Natural killer cell (primary cell): Measurements from ENCODE around the gene NID1. TPM values are rescaled to one million over a fixed set of nuclear protein-coding genes. Genes with fewer than 3 reads are reported as not detected.

ENCODE experiments used
- ATAC-seq, 3 donors: fragments of 150-1000 bp in 2 of 3; fragments of 200-7000 bp in 1 of 3; cut with Tn5 transposase; 1 replicate in 1 of 3; 2 replicates in 2 of 3; pipeline ENCODE4 v1.10.0; 2021; ENCODE audit warnings: mild to moderate bottlenecking in 2 of 3, moderate library complexity in 2 of 3
- DNase-seq, 2 donors: peaks; one replicate each; pipeline versions ENCODE4 v3.0.0 to v3.0.0-alpha.2; 2013 to 2021; ENCODE audit warnings: mixed read lengths in 1 of 2
- H3K27ac ChIP-seq: one replicate; pipeline ENCODE4 v1.5.1; 2013; ENCODE audit warnings: mild to moderate bottlenecking, low read length
- H3K27me3 ChIP-seq: one replicate; pipeline ENCODE4 v1.6.1; 2013; ENCODE audit warnings: low read length; ENCODE audit not compliant: control insufficient read depth, insufficient read depth
- H3K36me3 ChIP-seq: one replicate; pipeline ENCODE4 v1.6.1; 2013; ENCODE audit warnings: low read length; ENCODE audit not compliant: control insufficient read depth, insufficient read depth
- H3K4me1 ChIP-seq: one replicate; pipeline ENCODE4 v1.6.1; 2013; ENCODE audit warnings: low read length; ENCODE audit not compliant: control insufficient read depth, insufficient read depth
- H3K4me3 ChIP-seq: one replicate; pipeline ENCODE4 v1.5.1; 2013; ENCODE audit warnings: low read length
- H3K9me3 ChIP-seq: one replicate; pipeline ENCODE4 v1.6.1; 2013; ENCODE audit warnings: low read length; ENCODE audit not compliant: control insufficient read depth, insufficient read depth
- H3K27ac Mint-ChIP-seq, 2 donors: one replicate each; pipeline ENCODE4 v1.8.0; 2022; ENCODE audit warnings: mild to moderate bottlenecking in 2 of 2, mixed read lengths in 2 of 2, moderate library complexity in 1 of 2
- H3K27me3 Mint-ChIP-seq, 2 donors: one replicate each; pipeline ENCODE4 v1.8.0; 2022; ENCODE audit warnings: low read depth in 2 of 2, mixed read lengths in 2 of 2
- H3K36me3 Mint-ChIP-seq: one replicate; pipeline ENCODE4 v1.8.0; 2022; ENCODE audit warnings: mixed read lengths
- H3K4me1 Mint-ChIP-seq, 2 donors: one replicate each; pipeline ENCODE4 v1.8.0; 2022; ENCODE audit warnings: mixed read lengths in 2 of 2
- H3K4me3 Mint-ChIP-seq: one replicate; pipeline ENCODE4 v1.8.0; 2022; ENCODE audit warnings: mild to moderate bottlenecking, moderate library complexity, mixed read lengths
- H3K9me3 Mint-ChIP-seq, 2 donors: one replicate each; pipeline ENCODE4 v1.8.0; 2022; ENCODE audit warnings: mixed read lengths in 2 of 2
- CTCF ChIP-seq: fragments of 200-600 bp; IDR thresholded peaks from one replicate; pipeline ENCODE4 v1.8.0; 2022; ENCODE audit warnings: antibody characterized with exemption
- WGBS: methylation state at CpG from one replicate; pipeline ENCODE4 v1.1.7; 2013; ENCODE audit warnings: missing lambda C conversion rate; ENCODE audit not compliant: insufficient coverage; 5-methylcytosine and 5-hydroxymethylcytosine counted together
- intact Hi-C: fragments of 100-400 bp; cut with micrococcal nuclease; formaldehyde crosslinking; loops from one replicate; pipeline ENCODE4 v1.14.2; 2022
- total RNA-seq, 4 donors: library from RNA; stranded (reverse); fragments of 120-200 nt in 1 of 4; gene quantifications; one replicate each; pipeline versions ENCODE4 v1.2.3 to v1.2.4, GENCODE V29; 2013 to 2022

Gene NID1
- total RNA-seq, 3 donors from 2014 or later (not counting 1 experiment from before 2014, with no cell fraction given): 0.32 to 0.92 (median 0.85) TPM

GRCh38 chr1:236011641-236012040 is 53.2 kb downstream of the NID1 start:
- Mint-ChIP-seq H3K4me3 (no peak overlapping the region), H3K27me3 (peaks cover 7 to 13% of the 10 kb centered on the region in 2 donors), H3K4me1 (no peaks in the 10 kb centered on the region), H3K36me3 (no peaks in the 10 kb centered on the region), H3K9me3 (no peaks in the 10 kb centered on the region), H3K27ac (no peak overlapping the region)
- Histone ChIP-seq H3K27ac (no peak overlapping the region), H3K36me3 (no peaks in the 10 kb centered on the region), H3K4me3 (no peak overlapping the region), H3K4me1 (no peaks in the 10 kb centered on the region), H3K9me3 (no peaks in the 10 kb centered on the region), H3K27me3 (no peaks in the 10 kb centered on the region)
- no peak for TF ChIP-seq CTCF
- intact Hi-C loops: no loop called here
- DNase-seq (no peak), ATAC-seq (no peak)
- 95% methylated on average over 11 of the region's 11 CpGs for WGBS

GRCh38 chr1:236010443-236010842 is 54.4 kb downstream of the NID1 start:
- Mint-ChIP-seq H3K27ac (no peak overlapping the region), H3K27me3 (peaks cover 7 to 13% of the 10 kb centered on the region in 2 donors), H3K4me1 (no peaks in the 10 kb centered on the region), H3K9me3 (no peaks in the 10 kb centered on the region), H3K36me3 (no peaks in the 10 kb centered on the region), H3K4me3 (no peak overlapping the region)
- DNase-seq (no peak), ATAC-seq (no peak)
- no peaks in the 10 kb centered on the region for H3K36me3 ChIP-seq
- TF ChIP-seq CTCF: no peak
- 90% methylated on average over 7 of the region's 7 CpGs for WGBS
- no peak overlapping the region for H3K27ac ChIP-seq
- no peaks in the 10 kb centered on the region for H3K4me1 ChIP-seq
- no peak overlapping the region for H3K4me3 ChIP-seq
- no peaks in the 10 kb centered on the region for H3K27me3 ChIP-seq
- H3K9me3 ChIP-seq: no peaks in the 10 kb centered on the region
- intact Hi-C loops: no loop called here

GRCh38 chr1:236009857-236010256 is 55.0 kb downstream of the NID1 start:
- Mint-ChIP-seq H3K4me3 (no peak overlapping the region), H3K9me3 (no peaks in the 10 kb centered on the region), H3K36me3 (no peaks in the 10 kb centered on the region), H3K4me1 (no peaks in the 10 kb centered on the region), H3K27me3 (peaks cover 7 to 13% of the 10 kb centered on the region in 2 donors), H3K27ac (no peak overlapping the region)
- intact Hi-C loops: no loop called here
- Histone ChIP-seq H3K9me3 (no peaks in the 10 kb centered on the region), H3K27me3 (no peaks in the 10 kb centered on the region), H3K4me1 (no peaks in the 10 kb centered on the region), H3K4me3 (no peak overlapping the region), H3K27ac (no peak overlapping the region), H3K36me3 (no peaks in the 10 kb centered on the region)
- DNase-seq: no peak
- 60% methylated on average over 1 of the region's 2 CpGs for WGBS
- TF ChIP-seq CTCF: no peak
- ATAC-seq: no peak

GRCh38 chr1:236009191-236009590 is 55.7 kb downstream of the NID1 start:
- no peak overlapping the region for H3K27ac ChIP-seq
- ATAC-seq: no peak
- H3K4me3 Mint-ChIP-seq: no peak overlapping the region
- WGBS: 89% methylated on average over 5 of the region's 5 CpGs
- no peak for DNase-seq
- H3K9me3 Mint-ChIP-seq: no peaks in the 10 kb centered on the region
- no peaks in the 10 kb centered on the region for H3K4me1 ChIP-seq
- H3K4me1 Mint-ChIP-seq: no peaks in the 10 kb centered on the region
- TF ChIP-seq CTCF: no peak
- no peaks in the 10 kb centered on the region for H3K27me3 ChIP-seq
- H3K27ac Mint-ChIP-seq: no peak overlapping the region
- H3K36me3 ChIP-seq: no peaks in the 10 kb centered on the region
- no peaks in the 10 kb centered on the region for H3K36me3 Mint-ChIP-seq
- no peaks in the 10 kb centered on the region for H3K9me3 ChIP-seq
- intact Hi-C loops: no loop called here
- no peak overlapping the region for H3K4me3 ChIP-seq
- peaks cover 7 to 13% of the 10 kb centered on the region in 2 donors for H3K27me3 Mint-ChIP-seq
